ENCODE measurements around the gene SPRR1A. TPM values are rescaled to one million over a fixed set of nuclear protein-coding genes. Genes with fewer than 3 reads are reported as not detected.

The SPRR1A gene
- total and polyA plus RNA-seq, 12 donors = not detected

GRCh38 chr1:152986578-152986977, 2.7 kb downstream of the SPRR1A start:
- TF ChIP-seq CTCF (IDR thresholded peaks at IDR 0.05) = no peak
- no peak overlapping the region for H3K4me3 ChIP-seq
- no peak overlapping the region for H3K27ac ChIP-seq
- H3K36me3 ChIP-seq = no peaks in the 10 kb centered on the region
- H3K27me3 ChIP-seq = peaks cover 0 to 11% (median 0%) of the 10 kb centered on the region in 7 donors
- ATAC-seq = no peak
- H3K4me1 ChIP-seq = no peaks in the 10 kb centered on the region
- DNase-seq = no peak
- intact Hi-C loops (cut with DNase I) = no loop called here
- WGBS, 2 donors = 83 to 87% methylated on average over 2 of the region's 2 CpGs
- peaks cover 0 to 5% (median 0%) of the 10 kb centered on the region in 11 donors for H3K9me3 ChIP-seq

DNA sequence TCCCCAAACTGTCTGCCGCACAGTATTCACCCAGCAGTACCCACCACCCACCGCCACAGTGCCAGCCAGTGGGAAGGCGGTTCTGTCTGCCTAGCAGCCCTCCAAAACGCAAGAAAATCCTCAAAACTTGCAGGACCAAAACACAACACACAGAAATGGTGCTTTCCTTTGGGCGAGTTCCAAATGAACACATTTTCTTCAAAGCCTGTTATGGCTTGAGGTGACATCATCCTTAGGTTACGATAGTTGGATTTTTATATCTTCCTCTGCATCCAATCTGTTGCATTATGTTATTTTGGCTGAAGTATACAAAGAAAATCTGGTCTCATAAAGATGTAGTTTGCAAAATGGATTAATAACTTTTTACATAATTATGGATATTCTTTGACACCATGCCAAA, 9.3 kb downstream of the SPRR1A start:
- no peak overlapping the region for H3K4me3 ChIP-seq
- no peak for TF ChIP-seq CTCF (IDR thresholded peaks at IDR 0.05)
- intact Hi-C loops (cut with DNase I) = no loop called here

GRCh38 chr1:152995842-152996241, 12.0 kb downstream of the SPRR1A start:
- no peak overlapping the region for H3K4me3 ChIP-seq
- H3K9me3 ChIP-seq = peaks cover 0 to 16% (median 3%) of the 10 kb centered on the region in 11 donors
- no peaks in the 10 kb centered on the region for H3K4me1 ChIP-seq
- 27 to 33% methylated on average over 1 of the region's 1 CpG for whole genome bisulfite sequencing, 2 donors
- no peaks in the 10 kb centered on the region for H3K27me3 ChIP-seq
- TF ChIP-seq CTCF (IDR thresholded peaks at IDR 0.05) = no peak
- no peaks in the 10 kb centered on the region for H3K36me3 ChIP-seq
- no peak overlapping the region for H3K27ac ChIP-seq
- ATAC-seq (no peak), DNase-seq (no peak)
- intact Hi-C loops (cut with DNase I) = no loop called here

More for the DNA sequence above, 9.3 kb downstream of the SPRR1A start:
- ATAC-seq (no peak), DNase-seq (no peak)
- Histone ChIP-seq H3K9me3 (peaks cover 0 to 16% (median 3%) of the 10 kb centered on the region in 11 donors), H3K27me3 (no peaks in the 10 kb centered on the region), H3K27ac (no peak overlapping the region), H3K36me3 (no peaks in the 10 kb centered on the region), H3K4me1 (no peaks in the 10 kb centered on the region)
- WGBS, 2 donors = 70 to 77% methylated on average over 6 of the region's 6 CpGs

DNA sequence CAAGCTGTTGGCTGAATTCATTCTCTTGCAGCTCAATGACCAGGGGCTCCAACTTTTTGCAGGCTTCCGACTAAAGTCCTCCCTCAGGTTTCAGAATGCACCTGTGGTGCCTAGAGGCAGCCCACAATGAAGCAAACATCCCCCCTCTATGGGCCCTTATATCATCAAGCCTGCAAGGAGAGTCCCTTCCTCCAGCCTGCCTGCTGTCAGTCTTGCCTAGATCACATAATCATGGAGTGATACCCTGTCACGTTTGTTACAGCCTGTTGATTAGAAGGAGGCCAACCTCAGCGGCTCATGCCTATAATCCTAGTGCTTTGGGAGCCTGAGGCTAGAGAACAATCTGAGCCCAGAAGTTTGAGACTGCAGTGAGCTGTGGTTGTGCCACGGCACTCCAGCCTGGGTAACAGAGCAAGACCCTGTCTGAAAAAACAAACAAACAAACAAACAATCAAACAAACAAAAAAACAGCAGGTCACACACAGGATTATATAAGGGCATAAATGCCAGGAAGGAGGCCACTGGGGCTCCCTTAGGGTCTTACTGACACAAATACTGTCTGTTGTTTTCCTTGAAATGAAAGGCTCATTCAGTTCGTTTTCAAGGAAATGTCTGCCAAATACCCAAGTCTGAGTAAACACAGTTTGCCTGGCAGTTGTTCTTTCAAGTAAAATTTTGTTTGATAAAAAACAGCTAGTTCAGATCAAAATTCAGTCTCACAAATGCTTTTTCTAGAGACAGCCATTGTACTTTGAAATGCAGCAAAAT, 12.9 kb downstream of the SPRR1A start:
- peaks cover 0 to 16% (median 3%) of the 10 kb centered on the region in 11 donors for H3K9me3 ChIP-seq
- 17 to 24% methylated on average over 5 of the region's 5 CpGs for WGBS, 2 donors
- TF ChIP-seq CTCF (IDR thresholded peaks at IDR 0.05) = no peak
- no peak for DNase-seq
- H3K36me3 ChIP-seq = no peaks in the 10 kb centered on the region
- no peak for ATAC-seq
- H3K4me1 ChIP-seq = no peaks in the 10 kb centered on the region
- H3K4me3 ChIP-seq = no peak overlapping the region
- H3K27ac ChIP-seq = no peak overlapping the region
- H3K27me3 ChIP-seq = no peaks in the 10 kb centered on the region
- intact Hi-C loops (cut with DNase I) = no loop called here
